GM10266 (cell line): ENCODE results near the gene CHMP4A.

Experiments used
- DNase-seq: peaks from one replicate; pipeline ENCODE4 v3.0.0; 2012; ENCODE audit errors: extremely low spot score
- TF ChIP-seq, protein P1 (sequence below): IDR thresholded peaks from 2 replicates; pipeline ENCODE4 v1.5.1; 2012; ENCODE audit warnings: mild to moderate bottlenecking, low read depth; ENCODE audit not compliant: control insufficient read depth, insufficient read depth; ENCODE audit errors: missing control alignments

CHMP4A gene

DNA sequence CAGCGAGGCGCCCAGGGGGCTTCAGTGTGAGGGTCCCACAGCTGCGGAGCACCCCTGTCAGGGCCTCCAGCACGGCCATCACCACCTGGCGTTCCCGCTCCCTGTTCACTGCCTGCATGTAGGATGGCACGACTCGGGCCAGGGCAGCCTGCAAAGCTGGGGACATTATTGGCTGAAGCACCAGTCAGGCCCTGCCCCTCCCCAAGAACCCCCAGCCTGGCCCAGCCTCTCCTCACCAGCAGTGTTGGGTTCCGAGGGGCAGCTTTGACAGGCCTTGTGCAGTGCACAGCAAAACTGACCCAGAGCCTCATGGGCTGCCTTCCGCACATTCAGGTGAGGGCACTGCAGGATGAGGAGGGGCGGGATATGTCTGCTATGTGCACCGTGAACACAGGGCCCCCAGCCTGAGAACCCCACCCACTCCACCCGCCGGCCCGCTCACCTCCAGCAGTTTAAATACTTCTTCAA lies 30.2 kb downstream of the CHMP4A start:
- TF ChIP-seq, protein P1, sequence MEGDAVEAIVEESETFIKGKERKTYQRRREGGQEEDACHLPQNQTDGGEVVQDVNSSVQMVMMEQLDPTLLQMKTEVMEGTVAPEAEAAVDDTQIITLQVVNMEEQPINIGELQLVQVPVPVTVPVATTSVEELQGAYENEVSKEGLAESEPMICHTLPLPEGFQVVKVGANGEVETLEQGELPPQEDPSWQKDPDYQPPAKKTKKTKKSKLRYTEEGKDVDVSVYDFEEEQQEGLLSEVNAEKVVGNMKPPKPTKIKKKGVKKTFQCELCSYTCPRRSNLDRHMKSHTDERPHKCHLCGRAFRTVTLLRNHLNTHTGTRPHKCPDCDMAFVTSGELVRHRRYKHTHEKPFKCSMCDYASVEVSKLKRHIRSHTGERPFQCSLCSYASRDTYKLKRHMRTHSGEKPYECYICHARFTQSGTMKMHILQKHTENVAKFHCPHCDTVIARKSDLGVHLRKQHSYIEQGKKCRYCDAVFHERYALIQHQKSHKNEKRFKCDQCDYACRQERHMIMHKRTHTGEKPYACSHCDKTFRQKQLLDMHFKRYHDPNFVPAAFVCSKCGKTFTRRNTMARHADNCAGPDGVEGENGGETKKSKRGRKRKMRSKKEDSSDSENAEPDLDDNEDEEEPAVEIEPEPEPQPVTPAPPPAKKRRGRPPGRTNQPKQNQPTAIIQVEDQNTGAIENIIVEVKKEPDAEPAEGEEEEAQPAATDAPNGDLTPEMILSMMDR = no peak
- no peak for DNase-seq

DNA sequence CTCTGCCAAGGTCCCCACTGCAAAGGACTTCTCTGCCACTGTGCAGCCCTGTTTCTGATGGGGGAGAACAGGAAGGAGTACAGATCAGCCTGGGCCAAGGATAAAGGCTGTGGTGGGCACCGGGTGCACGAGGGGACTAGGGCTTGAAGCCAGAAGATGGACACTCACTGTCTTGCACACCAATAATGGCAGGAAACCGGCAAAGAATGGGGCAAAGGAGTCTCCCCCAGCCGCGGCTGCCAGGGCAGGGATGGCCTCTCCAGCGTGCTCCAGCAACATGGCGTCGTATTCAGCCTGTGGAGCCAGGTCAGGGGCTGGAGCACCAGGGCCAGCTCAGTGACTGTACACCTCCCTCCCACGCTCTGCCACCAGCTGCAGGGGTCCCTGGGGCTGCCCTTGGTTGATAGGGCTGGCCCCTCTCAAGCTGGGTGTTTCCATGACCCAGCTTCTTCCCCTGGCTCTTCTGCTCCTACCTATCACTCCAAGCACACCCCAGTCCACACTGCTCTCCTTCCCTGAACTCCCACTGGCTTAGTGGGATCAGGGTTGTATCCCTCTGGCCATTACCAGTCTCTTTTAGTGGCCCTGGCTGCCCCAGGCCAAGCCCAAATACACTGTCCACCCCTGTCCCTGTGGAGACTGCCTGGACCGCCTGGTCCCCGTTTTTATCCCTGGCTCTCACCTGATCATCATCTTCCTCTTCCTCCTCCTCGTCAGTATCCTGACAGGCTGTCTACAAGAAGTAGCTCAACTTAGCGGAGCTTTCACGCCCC lies 31.0 kb downstream of the CHMP4A start:
- DNase-seq = no peak
- TF ChIP-seq, protein P1 = no peak

DNA sequence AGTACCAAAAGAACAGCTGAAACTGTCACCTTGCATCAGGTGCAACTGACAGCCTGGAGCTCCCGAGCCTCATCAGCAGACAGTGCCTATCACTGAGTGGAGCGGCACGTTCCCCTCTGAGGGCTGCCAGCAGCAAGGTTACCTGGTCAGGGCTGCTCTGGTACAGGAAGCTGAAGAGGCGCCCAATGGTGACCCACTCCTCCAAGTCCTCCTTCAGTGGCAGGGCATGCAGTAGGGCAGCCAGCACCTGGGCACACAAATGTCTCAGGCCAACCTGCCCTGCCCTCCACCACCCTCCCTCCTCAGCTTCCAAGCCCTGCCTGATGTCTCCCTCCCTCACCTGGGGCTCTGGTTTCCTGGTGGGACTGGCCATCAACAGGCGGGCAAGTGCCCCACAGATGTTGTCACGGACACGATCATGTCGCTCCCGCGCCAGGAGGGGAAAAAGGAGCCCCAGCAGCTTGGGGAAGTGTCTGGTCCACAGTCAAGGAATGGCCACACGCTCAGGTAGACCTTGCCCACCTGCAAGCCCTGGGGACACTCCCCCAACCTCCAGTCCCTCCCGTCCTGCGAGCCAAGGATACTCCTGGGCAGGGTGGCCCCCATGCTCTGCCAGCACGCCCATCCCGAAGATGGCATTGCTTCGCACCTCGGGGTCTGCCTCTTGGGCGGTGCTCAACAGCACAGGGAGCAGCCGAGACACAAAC lies 31.8 kb downstream of the CHMP4A start:
- TF ChIP-seq, protein P1 = no peak
- no peak for DNase-seq

DNA sequence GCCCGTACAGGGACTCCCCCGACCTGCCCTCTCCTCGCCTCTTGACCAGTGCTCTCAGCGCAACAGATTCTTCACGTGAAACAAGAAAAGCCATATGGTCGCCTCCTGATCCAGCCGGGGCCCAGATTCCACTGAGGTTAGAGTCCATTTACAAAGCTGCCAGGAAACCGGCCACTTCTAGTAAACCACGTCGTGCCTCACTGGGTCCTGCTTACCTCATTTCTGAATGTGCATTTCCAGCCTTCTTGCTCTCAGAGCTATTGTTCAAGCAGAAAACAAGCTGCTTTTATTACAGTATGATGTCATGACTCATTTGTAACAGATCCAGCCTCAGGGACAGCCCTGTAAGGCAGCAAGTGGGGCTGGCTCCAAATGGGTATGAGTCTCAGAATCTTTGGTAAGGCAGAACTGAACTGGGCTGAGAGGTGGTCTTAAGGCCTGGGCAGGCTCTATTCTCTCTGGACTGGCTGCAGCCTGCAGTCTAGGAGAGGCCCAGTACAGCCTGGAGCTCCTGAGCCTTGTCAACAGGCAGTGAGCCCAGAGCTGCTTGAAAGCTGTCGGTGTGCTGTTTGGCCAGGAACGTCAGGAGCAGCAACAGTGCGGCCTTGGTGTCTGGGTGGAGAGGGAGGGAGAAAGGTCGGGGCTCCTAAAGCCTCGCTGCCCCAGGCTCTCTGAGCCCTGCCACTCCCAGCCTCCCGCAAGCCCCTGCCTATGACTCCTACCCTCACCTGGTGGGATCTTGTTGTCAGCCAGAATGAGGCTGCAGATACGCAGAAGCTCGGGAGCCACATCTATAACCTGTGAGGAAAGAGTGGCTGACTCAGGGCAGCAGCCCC lies 33.1 kb downstream of the CHMP4A start:
- no peak for DNase-seq
- TF ChIP-seq, protein P1 = no peak

DNA sequence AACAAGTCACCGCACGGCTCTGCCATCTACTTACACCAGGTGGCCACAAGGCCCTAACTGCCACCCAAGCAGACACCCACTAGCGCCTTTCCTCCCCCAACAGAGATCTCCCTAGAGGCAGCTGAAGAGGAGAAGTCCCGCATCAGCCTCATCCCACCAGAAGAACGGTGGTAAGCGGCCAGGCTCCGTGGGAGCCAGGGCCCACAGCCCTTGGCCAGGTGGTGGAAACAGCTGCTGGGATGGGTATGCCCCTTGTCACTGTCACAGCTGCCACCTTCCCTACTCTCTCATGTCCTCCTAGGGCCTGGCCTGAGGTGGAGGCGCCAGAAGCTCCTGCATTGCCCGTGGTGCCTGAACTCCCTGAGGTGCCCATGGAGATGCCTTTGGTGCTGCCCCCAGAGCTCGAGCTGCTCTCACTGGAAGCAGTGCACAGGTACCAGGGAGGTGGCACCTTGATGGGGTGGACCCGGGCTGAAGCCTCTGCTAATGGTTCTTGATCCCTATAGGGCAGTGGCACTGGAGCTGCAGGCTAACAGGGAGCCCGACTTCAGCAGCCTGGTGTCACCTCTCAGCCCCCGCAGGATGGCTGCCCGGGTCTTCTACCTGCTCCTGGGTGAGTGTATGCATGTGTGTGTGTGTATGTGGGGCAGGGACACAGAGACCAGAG lies 33.9 kb downstream of the CHMP4A start:
- no peak for DNase-seq
- TF ChIP-seq, protein P1 = no peak

DNA sequence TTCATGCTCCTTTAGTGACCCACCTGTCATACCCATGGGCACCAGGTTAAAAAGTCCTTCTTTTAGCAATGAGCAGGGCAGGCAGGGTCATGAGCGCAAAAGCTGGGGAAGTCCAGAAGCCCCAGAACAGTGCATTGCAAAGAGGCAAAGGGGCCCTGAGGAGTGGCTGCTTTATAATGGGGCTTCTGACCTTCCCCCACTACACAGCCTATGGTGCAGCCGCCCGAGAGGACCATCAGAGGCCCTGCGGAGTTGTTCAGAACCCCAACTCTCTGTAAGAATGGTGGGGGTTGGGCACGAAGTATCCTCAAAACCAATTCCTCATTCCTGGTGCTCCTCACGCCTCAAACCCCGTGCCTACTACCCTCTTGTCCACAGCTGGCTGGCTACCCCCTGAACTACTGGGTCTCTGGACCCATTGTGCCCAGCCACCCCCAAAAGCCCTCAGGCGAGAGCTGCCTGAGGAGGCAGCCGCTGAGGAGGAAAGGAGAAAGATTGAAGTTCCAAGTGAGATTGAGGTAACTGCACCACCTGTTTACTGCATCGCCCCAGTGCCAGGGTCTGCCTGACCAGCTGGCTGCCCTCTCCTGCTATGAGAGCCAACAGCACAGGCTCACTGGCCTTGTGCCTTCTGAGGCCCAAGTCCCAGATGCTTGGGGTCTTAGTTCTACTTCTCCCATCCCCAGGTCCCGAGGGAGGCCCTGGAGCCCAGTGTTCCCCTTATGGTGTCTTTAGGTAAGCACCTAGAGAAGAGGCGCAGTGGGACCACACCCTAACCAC lies 34.7 kb downstream of the CHMP4A start:
- TF ChIP-seq, protein P1 = no peak
- DNase-seq = no peak
